Adrenal gland (tissue), 12 donors: ENCODE results near the gene VPS35L. TPM values are rescaled to one million over a fixed set of nuclear protein-coding genes. Genes with fewer than 3 reads are reported as not detected.

Experiments used
- DNase-seq, 7 donors: peaks; one replicate each; pipeline ENCODE4 v3.0.0-alpha.2; 2019 to 2020
- H3K27ac ChIP-seq, 5 donors: fragments of 200-600 bp; sonication (generic) in 4 of 5; 1 replicate in 3 of 5; 2 replicates in 2 of 5; pipeline versions ENCODE4 v1.5.1 to v1.8.0; 2016 to 2020; ENCODE audit warnings: mild to moderate bottlenecking in 1 of 5
- H3K27me3 ChIP-seq: fragments of 200-600 bp; 2 replicates; pipeline ENCODE4 v1.8.0; 2021
- H3K36me3 ChIP-seq, 2 donors: fragments of 200-600 bp; replicated peaks in 1 of 2; 1 replicate in 1 of 2; 2 replicates in 1 of 2; pipeline versions ENCODE4 v1.5.1 to v1.8.0; 2018 to 2022
- H3K4me1 ChIP-seq, 2 donors: fragments of 200-600 bp; replicated peaks in 1 of 2; 1 replicate in 1 of 2; 2 replicates in 1 of 2; pipeline versions ENCODE4 v1.5.1 to v1.8.0; 2018 to 2021
- H3K4me3 ChIP-seq, 4 donors: fragments of 200-600 bp; sonication (generic) in 3 of 4; one replicate each; pipeline ENCODE4 v1.5.1; 2016 to 2018
- H3K9me3 ChIP-seq, 3 donors: fragments of 200-600 bp; sonication (generic) in 1 of 3; replicated peaks in 1 of 3; 1 replicate in 2 of 3; 2 replicates in 1 of 3; pipeline versions ENCODE4 v1.5.1 to v1.8.0; 2016 to 2021
- CTCF ChIP-seq, 6 experiments: fragments of 450-650 bp in 4 of 6; fragments of 200-600 bp in 2 of 6; sonication (generic) in 1 of 6; IDR thresholded peaks; 1 replicate in 5 of 6; 2 replicates in 1 of 6; pipeline versions ENCODE4 v1.5.1 to v1.8.0; 2016 to 2021; ENCODE audit warnings: antibody characterized with exemption in 6 of 6, mild to moderate bottlenecking in 2 of 6, moderate library complexity in 1 of 6
- POLR2A ChIP-seq, 2 donors: fragments of 450-650 bp; IDR thresholded peaks; one replicate each; pipeline ENCODE4 v1.6.1; 2017; ENCODE audit warnings: antibody characterized with exemption in 2 of 2, mild to moderate bottlenecking in 2 of 2, moderate library complexity in 1 of 2
- WGBS, 4 donors: extraction: QIAGEN DNeasy Blood & Tissue Kit in 2 of 4; methylation state at CpG; one replicate each; pipeline versions ENCODE4 v1.1.5 to v1.1.7; 2013 to 2017; 5-methylcytosine and 5-hydroxymethylcytosine counted together
- intact Hi-C, 2 donors: fragments of 100-400 bp; cut with DNase I; formaldehyde crosslinking; loops; one replicate each; pipeline versions ENCODE4 v1.14.1 to v1.15.0; 2022 to 2023
- polyA plus RNA-seq, 3 donors: library from polyadenylated mRNA; stranded (reverse); fragments of 200-250 nt in 2 of 3; fragments of 350-450 nt in 1 of 3; fragmentation: Illumina TruSeq in 1 of 3; extraction: RNeasy Lipid Tissue Mini Kit (QIAGEN cat#74804) in 1 of 3; gene quantifications; one replicate each; pipeline ENCODE4 v1.2.3, GENCODE V29; 2013 to 2014
- total RNA-seq, 9 donors: library from RNA; depleted of rRNA in 4 of 9; stranded (reverse); fragments of >200 nt in 4 of 9; fragments of 120-200 nt in 1 of 9; fragmentation: NEBNext Ultra II Directional in 1 of 9; extraction: Animal tissue kit (Norgen Biotek cat#: 25700) in 1 of 9; gene quantifications; one replicate each; pipeline versions ENCODE4 v1.1.0 to v1.2.4, GENCODE V29; 2013 to 2023
- donor health status: healthy with polysubstance abuse.
- donor health status: Bipolar disorder and iron deficiency.
- donor health status: DM: yes; HTN: yes; CAD: no.
- donor health status: DM: no; HTN: no; CAD: no.
- donor health status: DM: no; HTN: no; CAD: no.
- donor health status: DM: yes; HTN: yes; CAD: no.

The VPS35L gene
- total and polyA plus RNA-seq, 12 donors, result 38.3 to 96.7 (median 66.9) TPM

DNA sequence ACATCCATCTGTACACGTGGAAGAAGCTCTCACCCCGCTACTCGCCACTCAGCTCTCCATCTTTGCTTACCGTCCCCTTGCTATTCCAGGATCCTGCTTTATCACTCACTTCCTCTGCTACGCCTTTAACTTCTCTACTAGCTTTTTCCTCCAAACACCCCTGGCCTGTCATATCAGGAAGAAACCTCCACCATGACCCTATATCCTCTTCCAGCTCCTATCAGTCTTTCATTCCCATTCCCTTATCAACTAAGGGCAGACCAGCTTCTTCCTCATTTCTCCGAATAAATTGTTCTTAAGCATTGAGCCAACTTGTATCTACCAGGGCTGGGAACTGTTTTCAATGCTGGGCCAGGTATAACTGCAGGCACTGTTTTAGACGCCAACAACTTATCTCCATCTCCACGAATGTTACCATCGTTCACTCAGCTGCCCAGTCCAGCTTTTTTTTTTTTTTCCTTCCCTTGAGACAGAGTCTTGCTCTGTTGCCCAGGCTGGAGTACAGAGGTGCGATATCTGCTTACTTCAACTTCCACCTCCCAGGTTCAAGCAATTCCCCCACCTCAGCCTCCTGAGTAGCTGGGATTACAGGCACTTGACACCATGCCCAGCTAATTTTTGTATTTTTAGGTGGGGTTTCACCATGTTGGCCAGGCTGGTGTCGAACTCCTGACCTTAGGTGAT, 166.9 kb downstream of the VPS35L start:
- Histone ChIP-seq H3K27me3 (no peaks in the 10 kb centered on the region), H3K36me3 (no peaks in the 10 kb centered on the region), H3K4me1 (peaks cover 1 to 7% of the 10 kb centered on the region in 2 donors), H3K27ac (no peak overlapping the region), H3K9me3 (no peaks in the 10 kb centered on the region), H3K4me3 (no peak overlapping the region)
- TF ChIP-seq POLR2A (IDR thresholded peaks at IDR 0.05) (no peak), CTCF (IDR thresholded peaks at IDR 0.05) (no peak)
- DNase-seq, result no peak
- intact Hi-C loops, result loop anchor here in 1 of 2 donors (5.0 kb wide), 1 partner anchor 150 kb away; no protein-coding TSS in a partner anchor
- WGBS, 4 donors, result 76 to 84% (median 81%) methylated on average over 11 of the region's 11 CpGs

- intact Hi-C loops, result loop anchor here in 1 of 2 donors (5.0 kb wide), 1 partner anchor 149 kb away; no protein-coding TSS in a partner anchor
- WGBS, 4 donors, result 86 to 90% (median 86%) methylated on average over 7 of the region's 7 CpGs
- H3K27ac ChIP-seq, result no peak overlapping the region
- no peaks in the 10 kb centered on the region for H3K27me3 ChIP-seq
- no peaks in the 10 kb centered on the region for H3K36me3 ChIP-seq
- no peak overlapping the region for H3K4me3 ChIP-seq
- no peaks in the 10 kb centered on the region for H3K9me3 ChIP-seq
- TF ChIP-seq CTCF (IDR thresholded peaks at IDR 0.05), result no peak
- no peak for TF ChIP-seq POLR2A (IDR thresholded peaks at IDR 0.05)
- DNase-seq, result no peak
- peaks cover 0 to 6% of the 10 kb centered on the region in 2 donors for H3K4me1 ChIP-seq
These were observed 167.5 kb downstream of the VPS35L start for GRCh38 chr16:19722981-19723380.

GRCh38 chr16:19728636-19728965, 173.1 kb downstream of the VPS35L start:
- WGBS, 4 donors, result 75 to 82% (median 79%) methylated on average over 3 of the region's 3 CpGs
- no peak for DNase-seq
- no peaks in the 10 kb centered on the region for H3K27me3 ChIP-seq
- H3K4me3 ChIP-seq, result no peak overlapping the region
- no peaks in the 10 kb centered on the region for H3K4me1 ChIP-seq
- no peaks in the 10 kb centered on the region for H3K36me3 ChIP-seq
- TF ChIP-seq POLR2A (IDR thresholded peaks at IDR 0.05), result no peak
- no peak for TF ChIP-seq CTCF (IDR thresholded peaks at IDR 0.05)
- H3K9me3 ChIP-seq, result no peaks in the 10 kb centered on the region
- intact Hi-C loops, result no loop called here
- H3K27ac ChIP-seq, result no peak overlapping the region

DNA sequence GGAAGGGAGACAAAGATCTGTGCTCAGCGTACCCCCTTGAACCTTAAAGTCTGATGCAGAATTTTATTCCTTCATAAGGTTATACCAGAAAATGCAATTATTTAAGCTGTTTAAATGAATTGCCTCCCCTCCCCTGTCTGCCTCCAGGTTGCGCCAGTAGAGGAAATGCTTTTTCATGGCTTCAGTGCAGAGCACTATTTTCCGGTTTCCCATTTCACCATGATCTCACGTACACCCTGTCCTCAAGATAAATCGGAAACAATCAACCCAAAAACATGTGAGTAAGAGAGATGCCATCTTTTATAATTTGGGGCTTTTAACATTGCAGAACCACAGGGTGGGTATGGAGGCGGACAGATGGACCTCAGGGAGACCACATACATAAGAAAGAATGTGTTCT, 178.0 kb downstream of the VPS35L start:
- H3K4me1 ChIP-seq, result no peaks in the 10 kb centered on the region
- no peak overlapping the region for H3K4me3 ChIP-seq
- DNase-seq, result no peak
- H3K27ac ChIP-seq, result no peak overlapping the region
- no peaks in the 10 kb centered on the region for H3K36me3 ChIP-seq
- TF ChIP-seq CTCF (IDR thresholded peaks at IDR 0.05) (no peak), POLR2A (IDR thresholded peaks at IDR 0.05) (no peak)
- WGBS, 4 donors, result 87 to 92% (median 91%) methylated on average over 6 of the region's 6 CpGs
- H3K9me3 ChIP-seq, result no peaks in the 10 kb centered on the region
- no peaks in the 10 kb centered on the region for H3K27me3 ChIP-seq
- intact Hi-C loops, result no loop called here
